H9 (cell line): ENCODE results near the gene KIF12. TPM values are rescaled to one million over a fixed set of nuclear protein-coding genes. Genes with fewer than 3 reads are reported as not detected.

Experiments used
- DNase-seq: peaks from one replicate; pipeline ENCODE4 v3.0.0-alpha.2; 2017
- H2AFZ ChIP-seq: one replicate; pipeline ENCODE4 v1.6.1; 2013; ENCODE audit warnings: mild to moderate bottlenecking, low read length, control low read depth, moderate library complexity
- H2AK5ac ChIP-seq: 2 replicates; pipeline ENCODE4 v1.6.1; 2013; ENCODE audit warnings: low read length, control low read depth, mixed read lengths; ENCODE audit not compliant: insufficient read length
- H2BK120ac ChIP-seq: one replicate; pipeline ENCODE4 v1.6.1; 2013; ENCODE audit warnings: low read depth, mild to moderate bottlenecking, low read length, control low read depth, inconsistent platforms; ENCODE audit not compliant: poor library complexity, severe bottlenecking
- H2BK12ac ChIP-seq: 2 replicates; pipeline ENCODE4 v1.6.1; 2013; ENCODE audit warnings: low read length, control low read depth, mixed read lengths, low read depth; ENCODE audit not compliant: insufficient read length
- H2BK15ac ChIP-seq: 2 replicates; pipeline ENCODE4 v1.6.1; 2013; ENCODE audit warnings: low read depth, low read length, control low read depth
- H2BK20ac ChIP-seq: one replicate; pipeline ENCODE4 v1.6.1; 2013; ENCODE audit warnings: low read depth, mild to moderate bottlenecking, low read length, control low read depth, inconsistent platforms; ENCODE audit not compliant: poor library complexity, severe bottlenecking
- H2BK5ac ChIP-seq: 2 replicates; pipeline ENCODE4 v1.6.1; 2013; ENCODE audit warnings: low read length, control low read depth, mixed read lengths; ENCODE audit not compliant: insufficient read length
- H3K14ac ChIP-seq: 2 replicates; pipeline ENCODE4 v1.6.1; 2013; ENCODE audit warnings: low read length, control low read depth; ENCODE audit not compliant: insufficient read depth
- H3K18ac ChIP-seq: 2 replicates; pipeline ENCODE4 v1.6.1; 2013; ENCODE audit warnings: low read depth, mild to moderate bottlenecking, mixed read lengths, low read length, control low read depth; ENCODE audit not compliant: insufficient read length
- H3K23ac ChIP-seq: 2 replicates; pipeline ENCODE4 v1.6.1; 2013; ENCODE audit warnings: low read length, control low read depth, mixed read lengths, low read depth; ENCODE audit not compliant: insufficient read length
- H3K23me2 ChIP-seq: 2 replicates; pipeline ENCODE4 v1.6.1; 2013; ENCODE audit warnings: low read depth, mild to moderate bottlenecking, mixed read lengths, low read length, control low read depth; ENCODE audit not compliant: insufficient read length, poor library complexity, severe bottlenecking
- H3K27ac ChIP-seq: 2 replicates; pipeline ENCODE4 v1.5.1; 2013; ENCODE audit warnings: low read length, control low read depth, mixed read lengths, low read depth; ENCODE audit not compliant: insufficient read length
- H3K27me3 ChIP-seq: 2 replicates; pipeline ENCODE4 v1.6.1; 2013; ENCODE audit warnings: low read length, control low read depth, inconsistent platforms; ENCODE audit not compliant: insufficient read depth
- H3K4ac ChIP-seq: 2 replicates; pipeline ENCODE4 v1.6.1; 2013; ENCODE audit warnings: low read depth, mild to moderate bottlenecking, control low read depth, inconsistent platforms, low read length, moderate library complexity
- H3K4me1 ChIP-seq: 2 replicates; pipeline ENCODE4 v1.6.1; 2013; ENCODE audit warnings: low read length, control low read depth, inconsistent platforms; ENCODE audit not compliant: insufficient read depth
- H3K4me2 ChIP-seq: 2 replicates; pipeline ENCODE4 v1.6.1; 2013; ENCODE audit warnings: low read length, control low read depth, mixed read lengths; ENCODE audit not compliant: insufficient read length, insufficient read depth
- H3K56ac ChIP-seq: 2 replicates; pipeline ENCODE4 v1.6.1; 2013; ENCODE audit warnings: low read depth, mild to moderate bottlenecking, mixed read lengths, low read length, control low read depth; ENCODE audit not compliant: insufficient read length
- H3K79me1 ChIP-seq: 2 replicates; pipeline ENCODE4 v1.6.1; 2013; ENCODE audit warnings: low read depth, mild to moderate bottlenecking, moderate library complexity, low read length, control low read depth, inconsistent platforms; ENCODE audit not compliant: insufficient read depth, poor library complexity, severe bottlenecking
- H3K79me2 ChIP-seq: 2 replicates; pipeline ENCODE4 v1.6.1; 2013; ENCODE audit warnings: low read length, control low read depth, inconsistent platforms; ENCODE audit not compliant: insufficient read depth
- H3K9ac ChIP-seq: 2 replicates; pipeline ENCODE4 v1.6.1; 2013; ENCODE audit warnings: low read length, control low read depth, mixed read lengths; ENCODE audit not compliant: insufficient read length; ENCODE audit errors: extremely low read depth
- H3K9me3 ChIP-seq: one replicate; pipeline ENCODE4 v1.6.1; 2013; ENCODE audit warnings: low read depth, low read length, inconsistent platforms; ENCODE audit not compliant: control insufficient read depth
- H3T11ph ChIP-seq: one replicate; pipeline ENCODE4 v1.6.1; 2013; ENCODE audit warnings: mild to moderate bottlenecking, low read length, control low read depth, inconsistent platforms
- H4K20me1 ChIP-seq: one replicate; pipeline ENCODE4 v1.6.1; 2013; ENCODE audit not compliant: control insufficient read depth, insufficient read length, insufficient read depth
- H4K5ac ChIP-seq: 2 replicates; pipeline ENCODE4 v1.6.1; 2013; ENCODE audit warnings: low read depth, mild to moderate bottlenecking, mixed read lengths, low read length, control low read depth; ENCODE audit not compliant: insufficient read length
- H4K8ac ChIP-seq: replicated peaks from 2 replicates; pipeline ENCODE4 v1.6.1; 2013; ENCODE audit warnings: low read length, control low read depth, mixed read lengths, low read depth; ENCODE audit not compliant: insufficient read length
- H4K91ac ChIP-seq: 2 replicates; pipeline ENCODE4 v1.6.1; 2013; ENCODE audit warnings: low read depth, mild to moderate bottlenecking, moderate library complexity, mixed read lengths, low read length, control low read depth; ENCODE audit not compliant: insufficient read length
- H3K27ac Mint-ChIP-seq, 3 experiments: 2 replicates in 2 of 3; 3 replicates in 1 of 3; pipeline ENCODE4 v1.8.0; 2020 to 2021; ENCODE audit warnings: mixed read lengths in 3 of 3, mild to moderate bottlenecking in 1 of 3, moderate library complexity in 1 of 3
- H3K27me3 Mint-ChIP-seq: 2 replicates; pipeline ENCODE4 v1.8.0; 2021; ENCODE audit warnings: low read depth, mild to moderate bottlenecking, moderate library complexity, mixed read lengths
- H3K36me3 Mint-ChIP-seq, 3 experiments: 2 replicates in 2 of 3; 3 replicates in 1 of 3; pipeline ENCODE4 v1.8.0; 2020 to 2021; ENCODE audit warnings: low read depth in 3 of 3, mixed read lengths in 3 of 3; ENCODE audit not compliant: insufficient read depth in 1 of 3
- H3K4me1 Mint-ChIP-seq, 2 experiments: 2 replicates each; pipeline ENCODE4 v1.8.0; 2020; ENCODE audit warnings: mixed read lengths in 2 of 2
- H3K4me3 Mint-ChIP-seq, 2 experiments: 2 replicates in 1 of 2; 3 replicates in 1 of 2; pipeline ENCODE4 v1.8.0; 2020 to 2021; ENCODE audit warnings: mild to moderate bottlenecking in 2 of 2, mixed read lengths in 2 of 2, moderate library complexity in 1 of 2
- H3K9me3 Mint-ChIP-seq, 2 experiments: 2 replicates in 1 of 2; 3 replicates in 1 of 2; pipeline ENCODE4 v1.8.0; 2020; ENCODE audit warnings: mild to moderate bottlenecking in 2 of 2, mixed read lengths in 2 of 2, moderate library complexity in 1 of 2
- whole genome bisulfite sequencing: extraction: QIAGEN DNeasy Blood & Tissue Kit; methylation state at CpG from one replicate; pipeline ENCODE4 v1.1.7; 2013; ENCODE audit warnings: missing lambda C conversion rate, low lambda C conversion rate, mixed read lengths; ENCODE audit not compliant: insufficient read length; ENCODE audit errors: extremely low coverage; 5-methylcytosine and 5-hydroxymethylcytosine counted together
- total RNA-seq: library from RNA; stranded (reverse); gene quantifications from 2 replicates; pipeline ENCODE4 v1.2.1, GENCODE V29; 2021
- TF ChIP-seq, protein P1 (sequence below): fragments of 200-600 bp; sonication (generic); conservative IDR thresholded peaks from 3 replicates; pipeline ENCODE4 v1.8.0; 2021; ENCODE audit warnings: antibody characterized with exemption, mild to moderate bottlenecking

The KIF12 gene
- total RNA-seq, 1 experiment from 2014 or later, result 3.3 TPM

DNA sequence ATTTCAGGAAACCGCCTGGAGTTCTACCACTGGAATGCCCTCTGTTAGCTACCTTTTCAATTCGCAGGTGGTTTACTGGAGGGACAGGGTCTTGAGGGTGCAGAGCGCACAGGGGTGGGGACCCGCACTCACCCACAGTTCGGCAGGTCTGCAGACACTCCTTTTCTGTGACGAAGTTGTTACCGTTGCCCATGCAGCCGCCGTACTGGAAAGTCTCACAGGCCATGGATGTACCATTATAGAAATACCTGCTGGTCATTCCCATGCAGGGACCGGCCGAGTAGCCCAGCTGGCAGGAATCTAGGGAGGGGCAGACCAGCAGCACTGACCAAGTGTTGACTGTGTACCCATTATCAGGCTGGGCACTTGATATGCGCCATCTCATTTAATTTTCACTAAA, 37.8 kb downstream of the KIF12 start:
- Histone ChIP-seq H2AK5ac (no peak overlapping the region), H3K14ac (no peak overlapping the region), H2BK20ac (no peak overlapping the region), H3T11ph (no peak overlapping the region), H2BK12ac (no peak overlapping the region), H3K56ac (no peak overlapping the region), H3K23ac (no peak overlapping the region), H3K4ac (no peak overlapping the region), H3K9ac (no peak overlapping the region), H4K20me1 (no peaks in the 10 kb centered on the region), H3K79me1 (no peaks in the 10 kb centered on the region), H2BK120ac (no peak overlapping the region), H3K18ac (no peak overlapping the region), H2BK5ac (no peak overlapping the region), H3K27me3 (no peaks in the 10 kb centered on the region), H3K27ac (no peak overlapping the region), H3K4me1 (no peaks in the 10 kb centered on the region), H2AFZ (no peak overlapping the region), H3K9me3 (no peaks in the 10 kb centered on the region), H2BK15ac (no peak overlapping the region), H4K91ac (no peak overlapping the region), H3K79me2 (no peaks in the 10 kb centered on the region), H3K4me2 (no peak overlapping the region), H4K5ac (no peak overlapping the region), H3K23me2 (no peaks in the 10 kb centered on the region), H4K8ac (no peak overlapping the region)
- no peak overlapping the region for H3K27ac Mint-ChIP-seq
- no peak for DNase-seq
- H3K4me1 Mint-ChIP-seq, result peaks cover 0 to 2% of the 10 kb centered on the region in 2 experiments; a peak in 2 of 4 replicates
- H3K36me3 Mint-ChIP-seq, result peaks cover 0 to 17% (median 2%) of the 10 kb centered on the region in 3 experiments; a peak in 4 of 7 replicates
- H3K9me3 Mint-ChIP-seq, result no peaks in the 10 kb centered on the region; a peak in 1 of 5 replicates
- TF ChIP-seq, protein P1, sequence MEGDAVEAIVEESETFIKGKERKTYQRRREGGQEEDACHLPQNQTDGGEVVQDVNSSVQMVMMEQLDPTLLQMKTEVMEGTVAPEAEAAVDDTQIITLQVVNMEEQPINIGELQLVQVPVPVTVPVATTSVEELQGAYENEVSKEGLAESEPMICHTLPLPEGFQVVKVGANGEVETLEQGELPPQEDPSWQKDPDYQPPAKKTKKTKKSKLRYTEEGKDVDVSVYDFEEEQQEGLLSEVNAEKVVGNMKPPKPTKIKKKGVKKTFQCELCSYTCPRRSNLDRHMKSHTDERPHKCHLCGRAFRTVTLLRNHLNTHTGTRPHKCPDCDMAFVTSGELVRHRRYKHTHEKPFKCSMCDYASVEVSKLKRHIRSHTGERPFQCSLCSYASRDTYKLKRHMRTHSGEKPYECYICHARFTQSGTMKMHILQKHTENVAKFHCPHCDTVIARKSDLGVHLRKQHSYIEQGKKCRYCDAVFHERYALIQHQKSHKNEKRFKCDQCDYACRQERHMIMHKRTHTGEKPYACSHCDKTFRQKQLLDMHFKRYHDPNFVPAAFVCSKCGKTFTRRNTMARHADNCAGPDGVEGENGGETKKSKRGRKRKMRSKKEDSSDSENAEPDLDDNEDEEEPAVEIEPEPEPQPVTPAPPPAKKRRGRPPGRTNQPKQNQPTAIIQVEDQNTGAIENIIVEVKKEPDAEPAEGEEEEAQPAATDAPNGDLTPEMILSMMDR, result no peak
- peaks cover 13% of the 10 kb centered on the region for H3K27me3 Mint-ChIP-seq
- no CpG with 5 or more reads among the region's 12 CpGs for WGBS
- H3K4me3 Mint-ChIP-seq, result no peak overlapping the region
